NB4 (cell line): ENCODE measurements around the gene MYB.

ENCODE experiments used
- DNase-seq: peaks from one replicate; pipeline ENCODE4 v3.0.0; 2010; ENCODE audit warnings: low read depth
- H3K4me3 ChIP-seq: one replicate; pipeline ENCODE4 v1.5.1; 2011; ENCODE audit warnings: mild to moderate bottlenecking, low read depth, low read length, moderate library complexity
- MYC ChIP-seq: IDR thresholded peaks from 2 replicates; pipeline ENCODE4 v1.6.1; 2011; ENCODE audit warnings: low read depth, low read length
- POLR2A ChIP-seq: IDR thresholded peaks from 2 replicates; pipeline ENCODE4 v1.6.1; 2011; ENCODE audit warnings: mild to moderate bottlenecking; ENCODE audit not compliant: insufficient read length; ENCODE audit errors: extremely low read depth
- TF ChIP-seq, protein P1 (sequence below): IDR thresholded peaks from one replicate; pipeline ENCODE4 v1.5.1; 2012; ENCODE audit warnings: low read depth, low read length
- TF ChIP-seq, protein P2 (sequence below): IDR thresholded peaks from 2 replicates; pipeline ENCODE4 v1.6.1; 2011; ENCODE audit warnings: low read depth, low read length

The MYB gene

DNA sequence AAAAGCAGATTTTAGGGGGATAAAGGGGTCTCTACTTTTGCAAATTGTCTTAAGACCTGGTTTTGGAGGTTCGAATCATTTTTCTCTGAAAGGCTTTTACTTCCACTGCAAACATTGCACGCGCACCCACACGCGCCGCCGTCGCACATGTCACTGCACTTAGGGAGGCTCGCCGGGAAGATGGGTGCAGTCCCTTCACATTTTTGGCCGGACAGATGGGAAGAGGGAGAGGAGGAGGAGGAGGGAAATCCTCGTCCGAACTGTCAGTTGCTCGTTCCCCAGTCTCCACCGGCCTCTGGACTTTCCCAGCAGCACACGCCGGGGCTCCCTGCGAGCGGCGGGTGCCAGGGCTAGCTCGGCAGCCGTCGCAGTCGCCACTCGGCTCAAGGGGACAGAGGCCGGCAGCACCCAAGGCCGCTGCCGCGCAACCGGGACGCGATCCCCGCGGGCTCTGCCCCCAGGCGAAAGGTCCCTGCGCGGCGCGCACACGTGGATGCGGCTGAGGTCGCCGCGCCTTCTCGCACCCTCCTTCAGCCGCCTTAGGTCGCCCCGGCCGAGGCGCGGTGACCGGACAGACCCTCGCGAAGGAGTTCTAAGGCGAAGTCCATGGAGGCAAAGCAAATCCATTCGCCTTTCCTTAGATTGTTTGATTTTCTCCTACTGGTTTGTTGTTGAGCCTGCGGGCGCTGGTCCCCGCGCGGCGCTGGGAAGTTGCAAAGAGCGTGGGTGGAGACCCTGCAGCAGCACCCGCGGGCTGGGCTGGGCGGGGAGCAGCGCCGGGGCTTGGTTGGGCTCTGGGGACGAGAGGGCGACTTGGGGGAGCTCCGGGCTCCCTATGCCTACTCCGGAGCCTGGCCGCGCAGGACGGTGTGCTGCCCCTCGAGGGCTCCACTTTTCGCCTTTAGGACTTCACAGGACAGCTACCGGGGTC is 1.2 kb downstream of the MYB start:
- DNase-seq = peak; percentile 76
- TF ChIP-seq, protein P1, sequence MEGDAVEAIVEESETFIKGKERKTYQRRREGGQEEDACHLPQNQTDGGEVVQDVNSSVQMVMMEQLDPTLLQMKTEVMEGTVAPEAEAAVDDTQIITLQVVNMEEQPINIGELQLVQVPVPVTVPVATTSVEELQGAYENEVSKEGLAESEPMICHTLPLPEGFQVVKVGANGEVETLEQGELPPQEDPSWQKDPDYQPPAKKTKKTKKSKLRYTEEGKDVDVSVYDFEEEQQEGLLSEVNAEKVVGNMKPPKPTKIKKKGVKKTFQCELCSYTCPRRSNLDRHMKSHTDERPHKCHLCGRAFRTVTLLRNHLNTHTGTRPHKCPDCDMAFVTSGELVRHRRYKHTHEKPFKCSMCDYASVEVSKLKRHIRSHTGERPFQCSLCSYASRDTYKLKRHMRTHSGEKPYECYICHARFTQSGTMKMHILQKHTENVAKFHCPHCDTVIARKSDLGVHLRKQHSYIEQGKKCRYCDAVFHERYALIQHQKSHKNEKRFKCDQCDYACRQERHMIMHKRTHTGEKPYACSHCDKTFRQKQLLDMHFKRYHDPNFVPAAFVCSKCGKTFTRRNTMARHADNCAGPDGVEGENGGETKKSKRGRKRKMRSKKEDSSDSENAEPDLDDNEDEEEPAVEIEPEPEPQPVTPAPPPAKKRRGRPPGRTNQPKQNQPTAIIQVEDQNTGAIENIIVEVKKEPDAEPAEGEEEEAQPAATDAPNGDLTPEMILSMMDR = no peak
- TF ChIP-seq POLR2A (no peak), MYC (peak; percentile 29; the same call in 1 of the 2 replicates)
- TF ChIP-seq, protein P2, sequence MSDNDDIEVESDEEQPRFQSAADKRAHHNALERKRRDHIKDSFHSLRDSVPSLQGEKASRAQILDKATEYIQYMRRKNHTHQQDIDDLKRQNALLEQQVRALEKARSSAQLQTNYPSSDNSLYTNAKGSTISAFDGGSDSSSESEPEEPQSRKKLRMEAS = peak; percentile 32; the same call in 1 of the 2 replicates
- H3K4me3 ChIP-seq = peak overlapping the region; percentile 97

DNA sequence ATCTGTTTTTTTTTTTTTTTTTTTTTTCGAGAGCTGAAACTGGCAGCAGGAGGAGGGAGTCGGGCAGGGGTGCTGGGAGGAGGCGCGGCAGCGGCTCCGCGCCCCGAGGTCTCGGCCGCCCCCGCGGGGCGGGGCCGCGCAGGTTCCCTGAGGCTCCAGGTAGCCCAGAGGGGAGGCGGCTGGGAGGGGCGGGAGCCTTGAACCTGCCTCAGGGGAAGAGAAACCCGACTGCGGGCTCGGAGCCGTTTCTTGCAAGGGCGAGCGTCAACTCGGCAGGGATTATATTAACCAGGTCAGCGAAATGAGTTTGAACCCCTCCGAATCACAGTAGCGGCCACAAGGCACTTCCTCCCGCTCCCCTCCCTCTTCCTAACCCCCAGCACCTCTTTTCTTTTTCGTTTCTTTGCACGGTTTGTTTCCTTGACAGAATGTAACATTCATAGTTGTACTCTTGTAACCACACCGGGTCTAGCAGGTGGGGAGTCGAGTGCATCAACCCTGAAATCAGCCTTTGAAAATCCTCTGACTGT is 2.0 kb downstream of the MYB start:
- peak; percentile 88 for DNase-seq
- peak overlapping the region; percentile 97 for H3K4me3 ChIP-seq
- TF ChIP-seq, protein P1 = no peak
- TF ChIP-seq, protein P2 = no peak
- TF ChIP-seq POLR2A = peak; percentile 34

DNA sequence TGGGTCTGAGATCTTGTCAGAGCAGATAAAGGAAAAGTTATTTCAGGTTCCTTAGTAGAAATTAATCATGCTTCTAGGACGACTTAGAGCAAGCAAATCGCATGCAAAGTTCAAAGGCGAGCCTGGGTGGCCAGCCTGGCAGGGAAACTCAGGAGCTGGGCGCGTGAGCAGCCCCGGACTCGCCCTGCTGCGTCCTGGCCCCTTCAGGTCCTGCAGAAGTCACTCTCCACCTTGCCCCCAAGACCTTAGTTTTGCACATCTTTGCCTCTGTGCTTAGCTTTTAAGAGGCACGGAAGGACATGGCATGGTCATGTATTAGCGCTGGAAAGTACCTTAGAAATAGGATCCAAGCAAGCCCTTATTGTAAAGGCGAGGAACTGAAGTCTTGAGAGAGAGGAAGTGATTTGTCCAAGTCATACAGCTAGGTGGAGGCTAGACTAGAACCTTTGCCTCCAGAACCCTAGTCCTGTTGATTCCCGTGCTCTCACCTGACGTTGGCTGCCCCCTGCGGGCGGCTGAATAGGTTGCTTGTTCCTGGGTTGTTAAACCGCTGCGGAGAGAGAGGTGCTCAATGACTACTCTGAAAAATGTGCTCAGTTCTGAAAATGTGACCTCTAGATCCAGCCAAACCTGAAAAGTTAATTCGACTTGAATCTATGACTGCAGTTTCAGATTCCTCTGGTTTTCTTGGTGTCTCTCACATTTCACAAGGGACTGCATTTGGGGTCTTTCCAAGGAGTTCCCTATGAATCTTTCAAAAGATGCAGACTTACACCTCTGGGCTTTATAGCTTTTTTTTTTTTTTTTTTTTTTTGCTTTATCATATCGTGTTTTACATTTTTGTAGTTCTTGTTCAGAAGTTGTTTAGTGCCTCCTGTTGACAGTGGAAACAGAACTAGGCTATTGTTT is 2.7 kb downstream of the MYB start:
- peak; percentile 95 for DNase-seq
- H3K4me3 ChIP-seq = peak overlapping the region; percentile 97
- TF ChIP-seq MYC = peak; percentile 55; the same call in 1 of the 2 replicates
- peak; percentile 41 for TF ChIP-seq POLR2A
- TF ChIP-seq, protein P2 = peak; percentile 51; the same call in 1 of the 2 replicates
- TF ChIP-seq, protein P1 = peak; percentile 78

DNA sequence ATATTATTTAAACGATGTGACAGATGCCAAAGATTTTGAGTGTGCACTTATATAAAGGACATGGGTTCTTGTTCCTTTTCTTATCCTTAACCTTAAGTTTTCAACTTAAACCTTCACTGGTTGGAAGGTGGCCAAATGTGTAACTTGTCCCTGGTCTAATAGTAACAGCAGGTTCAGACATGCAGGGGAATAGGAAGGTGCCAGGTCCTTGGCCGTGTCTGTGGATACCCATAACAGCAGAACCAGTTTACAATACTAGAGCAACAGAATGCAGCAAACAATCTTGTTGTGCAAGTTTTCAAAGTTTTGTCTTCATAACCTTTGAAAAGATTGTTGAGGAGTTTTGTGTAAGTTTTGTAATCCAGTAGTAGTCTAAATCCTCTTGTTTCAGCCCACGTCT is 4.4 kb downstream of the MYB start:
- H3K4me3 ChIP-seq = peak overlapping the region; percentile 97
- peak; percentile 65 for DNase-seq
- TF ChIP-seq, protein P2 = no peak
- no peak for TF ChIP-seq MYC
- no peak for TF ChIP-seq POLR2A
- TF ChIP-seq, protein P1 = no peak

DNA sequence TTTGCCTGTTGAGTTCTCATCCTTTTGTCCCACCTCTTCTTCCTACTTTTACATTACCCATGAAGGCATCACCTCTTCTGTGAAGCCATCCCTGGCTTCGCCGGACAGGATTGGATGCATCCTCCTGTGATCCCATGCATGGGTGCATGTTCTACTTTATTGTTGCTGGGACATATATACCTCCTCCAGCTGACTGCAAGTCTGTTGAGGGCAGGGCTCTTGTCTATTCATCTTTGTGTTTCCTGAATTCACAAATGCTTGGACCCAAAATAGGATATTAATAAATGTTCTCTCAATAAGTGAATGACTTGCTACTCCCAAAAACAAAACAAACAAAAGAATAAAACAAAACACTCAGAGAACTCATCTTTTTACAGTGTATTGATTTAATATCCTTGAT is 5.1 kb downstream of the MYB start:
- peak overlapping the region; percentile 97 for H3K4me3 ChIP-seq
- TF ChIP-seq, protein P1 = no peak
- TF ChIP-seq MYC = no peak
- TF ChIP-seq POLR2A = no peak
- TF ChIP-seq, protein P2 = no peak
- no peak for DNase-seq
